Transverse colon (tissue), 4 donors: ENCODE results near the gene HJURP. TPM values are rescaled to one million over a fixed set of nuclear protein-coding genes. Genes with fewer than 3 reads are reported as not detected.

Experiments used
- DNase-seq: peaks from one replicate; pipeline ENCODE4 v3.0.0-alpha.2; 2019
- H3K27ac ChIP-seq, 4 donors: fragments of 200-600 bp; sonication (generic); 2 replicates each; pipeline ENCODE4 v1.5.1; 2016 to 2018; ENCODE audit warnings: inconsistent platforms in 4 of 4
- H3K27me3 ChIP-seq: fragments of 200-600 bp; sonication (generic); 2 replicates; pipeline ENCODE4 v1.5.1; 2017; ENCODE audit warnings: inconsistent platforms
- H3K36me3 ChIP-seq, 4 donors: fragments of 200-600 bp; sonication (generic); 2 replicates each; pipeline ENCODE4 v1.5.1; 2017 to 2019; ENCODE audit warnings: inconsistent platforms in 4 of 4
- H3K4me1 ChIP-seq, 4 donors: fragments of 200-600 bp; sonication (generic); 2 replicates each; pipeline ENCODE4 v1.5.1; 2017 to 2020; ENCODE audit warnings: inconsistent platforms in 4 of 4
- H3K4me3 ChIP-seq, 4 donors: fragments of 200-600 bp; sonication (generic); 1 replicate in 1 of 4; 2 replicates in 3 of 4; pipeline versions ENCODE4 v1.5.1 to v1.6.1; 2017 to 2019; ENCODE audit warnings: inconsistent platforms in 4 of 4
- H3K9me3 ChIP-seq, 2 donors: fragments of 200-600 bp; sonication (generic); 2 replicates each; pipeline ENCODE4 v1.5.1; 2017 to 2019; ENCODE audit warnings: inconsistent platforms in 2 of 2
- EP300 ChIP-seq: sonication (generic); formaldehyde crosslinking; IDR thresholded peaks from one replicate; pipeline ENCODE4 v1.6.1; 2017; ENCODE audit warnings: antibody characterized with exemption, low read depth
- POLR2A ChIP-seq: fragments of 450-650 bp; IDR thresholded peaks from one replicate; pipeline ENCODE4 v1.6.1; 2016; ENCODE audit warnings: antibody characterized with exemption, mild to moderate bottlenecking, moderate library complexity
- POLR2AphosphoS5 ChIP-seq, 3 donors: sonication (generic); formaldehyde crosslinking; IDR thresholded peaks; one replicate each; pipeline ENCODE4 v1.6.1; 2016; ENCODE audit warnings: antibody characterized with exemption in 3 of 3
- WGBS, 2 donors: methylation state at CpG; one replicate each; pipeline ENCODE4 v1.1.5; 2018; ENCODE audit warnings: low coverage in 1 of 2; 5-methylcytosine and 5-hydroxymethylcytosine counted together
- in situ Hi-C, 4 donors: fragments of 200-750 bp; cut with MboI; loops; one replicate each; pipeline versions ENCODE4 v1.15.0 to v1.15.1; 2017; ENCODE audit warnings: low sequenced_read_pairs in 3 of 4, low pct_ligation_motif_present in 1 of 4, low pct_unique_long_range_greater_than_20kb in 1 of 4
- intact Hi-C: fragments of 100-400 bp; cut with DNase I; formaldehyde crosslinking; loops from one replicate; pipeline ENCODE4 v1.15.1; 2023; ENCODE audit warnings: low total_unique reads
- total RNA-seq, 4 donors: library from RNA; depleted of rRNA; stranded (reverse); fragments of >200 nt; gene quantifications; one replicate each; pipeline ENCODE4 v1.1.0, GENCODE V29; 2016
- TF ChIP-seq, protein P1 (sequence below), 5 experiments: fragments of 200-600 bp in 3 of 5; fragments of 450-650 bp in 2 of 5; sonication (generic) in 3 of 5; IDR thresholded peaks; 1 replicate in 2 of 5; 2 replicates in 3 of 5; pipeline ENCODE4 v1.5.1; 2016 to 2017; ENCODE audit warnings: antibody characterized with exemption in 5 of 5, inconsistent platforms in 3 of 5, mild to moderate bottlenecking in 2 of 5, moderate library complexity in 1 of 5

Gene HJURP
- total RNA-seq, 4 donors from 2014 or later, result 1.9 to 29.5 (median 2.1) TPM; not detected in 1

DNA sequence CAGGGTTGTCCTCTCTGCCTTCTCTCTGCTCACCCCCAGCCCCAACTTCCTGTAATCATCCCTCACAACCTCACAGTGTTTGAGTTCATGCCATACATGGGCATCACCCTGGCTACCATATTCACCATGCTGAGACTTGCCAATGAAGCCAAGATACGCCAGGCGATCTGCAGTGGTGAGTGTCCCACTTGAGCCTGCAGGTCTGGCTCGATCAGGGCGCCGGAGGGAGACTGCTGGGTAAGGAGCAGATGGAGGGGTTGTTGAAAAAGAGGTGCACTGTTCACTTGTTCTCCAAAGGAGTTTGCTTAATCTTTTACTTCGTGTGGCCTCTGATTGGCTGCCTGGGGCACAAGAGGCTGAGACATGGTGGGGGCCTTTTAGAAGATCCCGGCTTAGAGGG lies 61.6 kb downstream of the HJURP start:
- no peak for TF ChIP-seq EP300
- no peak for TF ChIP-seq POLR2AphosphoS5 (IDR thresholded peaks at IDR 0.05)
- TF ChIP-seq, protein P1, sequence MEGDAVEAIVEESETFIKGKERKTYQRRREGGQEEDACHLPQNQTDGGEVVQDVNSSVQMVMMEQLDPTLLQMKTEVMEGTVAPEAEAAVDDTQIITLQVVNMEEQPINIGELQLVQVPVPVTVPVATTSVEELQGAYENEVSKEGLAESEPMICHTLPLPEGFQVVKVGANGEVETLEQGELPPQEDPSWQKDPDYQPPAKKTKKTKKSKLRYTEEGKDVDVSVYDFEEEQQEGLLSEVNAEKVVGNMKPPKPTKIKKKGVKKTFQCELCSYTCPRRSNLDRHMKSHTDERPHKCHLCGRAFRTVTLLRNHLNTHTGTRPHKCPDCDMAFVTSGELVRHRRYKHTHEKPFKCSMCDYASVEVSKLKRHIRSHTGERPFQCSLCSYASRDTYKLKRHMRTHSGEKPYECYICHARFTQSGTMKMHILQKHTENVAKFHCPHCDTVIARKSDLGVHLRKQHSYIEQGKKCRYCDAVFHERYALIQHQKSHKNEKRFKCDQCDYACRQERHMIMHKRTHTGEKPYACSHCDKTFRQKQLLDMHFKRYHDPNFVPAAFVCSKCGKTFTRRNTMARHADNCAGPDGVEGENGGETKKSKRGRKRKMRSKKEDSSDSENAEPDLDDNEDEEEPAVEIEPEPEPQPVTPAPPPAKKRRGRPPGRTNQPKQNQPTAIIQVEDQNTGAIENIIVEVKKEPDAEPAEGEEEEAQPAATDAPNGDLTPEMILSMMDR (IDR thresholded peaks at IDR 0.05), result no peak
- no peak for TF ChIP-seq POLR2A
- WGBS, 2 donors, result 93 to 95% methylated on average over 3 to 7 of the region's 7 CpGs
- intact Hi-C loops, result no loop called here
- no peaks in the 10 kb centered on the region for H3K36me3 ChIP-seq
- no peaks in the 10 kb centered on the region for H3K27me3 ChIP-seq
- DNase-seq, result no peak
- no peaks in the 10 kb centered on the region for H3K4me1 ChIP-seq
- no peak overlapping the region for H3K27ac ChIP-seq
- no peaks in the 10 kb centered on the region for H3K9me3 ChIP-seq
- in situ Hi-C loops, result no loop called here
- no peak overlapping the region for H3K4me3 ChIP-seq

DNA sequence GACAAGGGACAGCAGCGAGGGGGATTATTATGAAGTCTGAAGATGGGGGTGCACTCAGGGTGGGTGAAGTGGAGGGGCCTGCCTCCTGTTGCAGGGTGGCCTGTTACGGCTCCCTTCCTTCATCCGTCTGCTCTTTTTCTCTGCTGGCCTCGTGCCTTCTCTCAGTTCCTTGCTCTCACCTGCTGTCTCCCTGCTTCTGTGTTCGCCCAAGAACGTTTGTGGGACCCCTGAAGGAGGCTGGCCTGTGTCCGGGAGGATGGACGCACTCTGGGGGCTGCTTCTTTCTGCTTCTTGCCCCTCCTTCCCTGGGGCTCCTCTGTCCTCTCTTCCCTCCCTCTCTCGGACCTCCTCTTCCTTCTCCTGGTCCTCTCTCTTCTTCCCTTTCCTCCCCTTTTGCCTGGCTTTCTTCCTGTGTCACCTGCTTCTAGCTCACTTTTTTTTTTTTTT lies 62.4 kb downstream of the HJURP start:
- H3K36me3 ChIP-seq, result no peaks in the 10 kb centered on the region
- no peak for TF ChIP-seq EP300
- TF ChIP-seq, protein P1 (IDR thresholded peaks at IDR 0.05), result no peak
- TF ChIP-seq POLR2A, result no peak
- TF ChIP-seq POLR2AphosphoS5 (IDR thresholded peaks at IDR 0.05), result no peak
- in situ Hi-C loops (no loop called here), intact Hi-C loops (no loop called here)
- no peaks in the 10 kb centered on the region for H3K4me1 ChIP-seq
- H3K27me3 ChIP-seq, result no peaks in the 10 kb centered on the region
- no peak for DNase-seq
- H3K9me3 ChIP-seq, result no peaks in the 10 kb centered on the region
- H3K27ac ChIP-seq, result no peak overlapping the region
- 75 to 91% methylated on average over 5 to 9 of the region's 9 CpGs for WGBS, 2 donors
- no peak overlapping the region for H3K4me3 ChIP-seq

DNA sequence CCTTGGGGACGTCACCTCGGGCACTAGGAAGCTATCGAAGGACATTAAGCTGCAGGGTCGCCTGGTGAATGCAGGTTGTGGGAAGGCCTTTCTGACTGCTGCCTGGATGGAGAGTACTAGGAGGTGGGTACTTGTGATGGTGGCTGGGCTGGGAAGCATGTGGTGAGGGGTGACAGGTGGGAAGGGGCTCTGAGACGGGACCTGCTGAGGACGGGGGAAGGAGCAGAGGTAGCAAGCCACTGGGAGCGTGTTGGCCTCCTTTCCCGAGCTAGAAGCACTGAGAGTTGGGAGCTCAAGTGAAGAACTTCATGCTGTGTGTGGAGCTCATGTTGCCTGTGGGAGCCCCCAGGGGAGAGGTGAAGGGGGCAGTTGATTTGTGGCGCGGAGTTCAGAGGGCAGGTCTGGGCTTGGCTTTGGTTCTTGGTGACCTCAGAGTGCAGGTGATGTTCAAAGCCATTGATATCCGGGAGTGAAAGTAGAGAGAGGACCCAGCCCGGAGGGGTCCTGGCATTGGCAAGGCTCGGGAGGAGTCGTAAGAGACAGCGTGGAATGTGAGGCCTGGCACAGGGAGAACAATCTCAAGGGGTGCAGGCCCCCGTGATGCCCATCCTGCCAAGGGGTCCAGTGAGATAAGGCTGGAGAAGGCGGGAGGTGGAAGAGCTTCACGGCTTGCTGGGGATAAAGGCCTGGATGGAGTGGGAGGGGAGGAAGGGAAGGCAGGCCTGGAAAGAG lies 63.0 kb downstream of the HJURP start:
- H3K36me3 ChIP-seq, result no peaks in the 10 kb centered on the region
- in situ Hi-C loops, result no loop called here
- H3K27me3 ChIP-seq, result no peaks in the 10 kb centered on the region
- DNase-seq, result no peak
- 77 to 87% methylated on average over 7 to 18 of the region's 18 CpGs for WGBS, 2 donors
- intact Hi-C loops, result no loop called here
- no peak overlapping the region for H3K4me3 ChIP-seq
- H3K4me1 ChIP-seq, result no peaks in the 10 kb centered on the region
- TF ChIP-seq POLR2AphosphoS5 (IDR thresholded peaks at IDR 0.05) (no peak), POLR2A (no peak), EP300 (no peak)
- TF ChIP-seq, protein P1 (IDR thresholded peaks at IDR 0.05), result no peak
- H3K9me3 ChIP-seq, result no peaks in the 10 kb centered on the region
- H3K27ac ChIP-seq, result no peak overlapping the region

DNA sequence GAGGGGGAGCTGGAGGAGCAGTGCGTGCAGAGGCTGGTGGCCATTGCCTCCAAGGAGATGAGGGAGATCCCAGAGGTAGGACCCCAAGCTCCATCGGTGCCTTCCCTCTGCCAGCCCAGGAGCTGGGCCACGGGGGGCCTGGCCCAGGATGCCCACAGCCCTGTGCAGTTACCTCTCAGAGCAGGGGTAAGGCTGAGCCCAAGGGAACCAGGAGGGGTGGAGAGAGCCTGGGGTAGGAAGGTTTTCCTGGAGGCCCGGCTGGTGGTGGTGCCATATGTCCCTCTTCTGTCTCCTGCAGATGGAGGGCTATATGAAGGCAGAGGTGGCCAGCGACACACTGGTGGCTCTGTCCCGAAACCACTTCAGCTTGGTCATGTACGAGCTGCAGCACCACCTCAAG lies 64.8 kb downstream of the HJURP start:
- Histone ChIP-seq H3K4me1 (no peaks in the 10 kb centered on the region), H3K27me3 (peaks cover 3% of the 10 kb centered on the region), H3K4me3 (no peak overlapping the region), H3K27ac (no peak overlapping the region), H3K9me3 (no peaks in the 10 kb centered on the region), H3K36me3 (no peaks in the 10 kb centered on the region)
- in situ Hi-C loops (no loop called here), intact Hi-C loops (loop anchor here (5.0 kb wide), 1 partner anchor 1772 kb away; no protein-coding TSS in a partner anchor)
- no peak for DNase-seq
- WGBS, 2 donors, result 96% methylated on average over 5 of the region's 7 CpGs; no CpG with 5 or more reads in 1 of the 2 donors
- TF ChIP-seq POLR2A (no peak), EP300 (no peak), POLR2AphosphoS5 (IDR thresholded peaks at IDR 0.05) (no peak)
- TF ChIP-seq, protein P1 (IDR thresholded peaks at IDR 0.05), result no peak

Other genes starting within 250 kb of the HJURP start
- gene UGT1A8, start 236.9 kb downstream of the HJURP start, total RNA-seq, result 10 to 100 TPM in 2 of 4 donors, 1 to 10 TPM in 2; 1.1 to 15.1 (median 9.4) TPM
- 10 to 100 TPM; 54.2 to 87.5 (median 54.9) TPM for gene UGT1A10, start 218.1 kb downstream of the HJURP start, total RNA-seq
- gene UGT1A9, start 182.6 kb downstream of the HJURP start, total RNA-seq, result 10 to 100 TPM in 3 of 4 donors, 1 to 10 TPM in 1; 4.6 to 18.7 (median 10.5) TPM
- 10 to 100 TPM in 3 of 4 donors, 1 to 10 TPM in 1; 3.4 to 55.3 (median 18.2) TPM for gene UGT1A7, start 172.6 kb downstream of the HJURP start, total RNA-seq
- gene UGT1A6, start 161.6 kb downstream of the HJURP start, total RNA-seq, result 10 to 100 TPM; 13.5 to 40.2 (median 18.1) TPM
- 10 to 100 TPM in 2 of 4 donors, 1 to 10 TPM in 2; 3.2 to 18.3 (median 7.9) TPM for gene UGT1A5, start 141.6 kb downstream of the HJURP start, total RNA-seq
- gene UGT1A4, start 135.8 kb downstream of the HJURP start, total RNA-seq, result 1 to 10 TPM; 2.0 to 9.0 (median 4.9) TPM
- 1 to 10 TPM in 3 of 4 donors, not detected in 1; 2.6 to 3.2 (median 2.6) TPM for gene UGT1A3, start 125.5 kb downstream of the HJURP start, total RNA-seq
- 10 to 100 TPM in 1 of 4 donors, 1 to 10 TPM in 3; 4.4 to 11.3 (median 6.9) TPM for gene UGT1A1, start 94.3 kb downstream of the HJURP start, total RNA-seq
- gene MROH2A, start 76.2 kb downstream of the HJURP start, total RNA-seq, result under 1 TPM in 1 of 4 donors, not detected in 3; 0.14 TPM
- not detected for gene TRPM8, start 62.8 kb upstream of the HJURP start, total RNA-seq
- gene SPP2, start 196.2 kb upstream of the HJURP start, total RNA-seq, result not detected